RWPE2 (cell line): ENCODE results near the gene ASTN2.

Experiments used
- ATAC-seq: fragments of 200-7000 bp; cut with Tn5 transposase; 3 replicates; pipeline ENCODE4 v1.9.1; 2021; ENCODE audit warnings: low read depth
- DNase-seq: peaks from one replicate; pipeline ENCODE4 v3.0.0-alpha.2; 2020; ENCODE audit warnings: low spot score
- H3K27ac ChIP-seq: fragments of 450-650 bp; 2 replicates; pipeline ENCODE4 v1.5.1; 2017; ENCODE audit warnings: mild to moderate bottlenecking; ENCODE audit not compliant: poor library complexity, severe bottlenecking
- H3K27me3 ChIP-seq: fragments of 250-450 bp; sonication (Bioruptor Pico); 2 replicates; pipeline ENCODE4 v1.5.1; 2021; ENCODE audit warnings: mild to moderate bottlenecking, moderate library complexity; ENCODE audit not compliant: insufficient read depth, poor library complexity, severe bottlenecking
- H3K36me3 ChIP-seq: fragments of 250-450 bp; sonication (Bioruptor Pico); 2 replicates; pipeline ENCODE4 v1.5.1; 2020; ENCODE audit warnings: low read depth, mild to moderate bottlenecking, moderate library complexity
- H3K4me1 ChIP-seq: fragments of 250-450 bp; sonication (Bioruptor Pico); 2 replicates; pipeline ENCODE4 v1.5.1; 2021; ENCODE audit warnings: mild to moderate bottlenecking, moderate library complexity; ENCODE audit not compliant: insufficient read depth, poor library complexity, severe bottlenecking
- H3K4me3 ChIP-seq: fragments of 250-450 bp; sonication (Bioruptor Pico); 2 replicates; pipeline ENCODE4 v1.5.1; 2021; ENCODE audit warnings: mild to moderate bottlenecking, moderate library complexity; ENCODE audit not compliant: severe bottlenecking
- H3K9me3 ChIP-seq: fragments of 250-450 bp; sonication (Bioruptor Pico); 2 replicates; pipeline ENCODE4 v1.5.1; 2021; ENCODE audit warnings: mild to moderate bottlenecking, moderate library complexity; ENCODE audit not compliant: severe bottlenecking
- TF ChIP-seq, protein P1 (sequence below): fragments of 450-650 bp; IDR thresholded peaks from one replicate; pipeline ENCODE4 v1.5.1; 2017; ENCODE audit warnings: mild to moderate bottlenecking, moderate library complexity; ENCODE audit not compliant: poor library complexity, severe bottlenecking

Gene ASTN2

DNA sequence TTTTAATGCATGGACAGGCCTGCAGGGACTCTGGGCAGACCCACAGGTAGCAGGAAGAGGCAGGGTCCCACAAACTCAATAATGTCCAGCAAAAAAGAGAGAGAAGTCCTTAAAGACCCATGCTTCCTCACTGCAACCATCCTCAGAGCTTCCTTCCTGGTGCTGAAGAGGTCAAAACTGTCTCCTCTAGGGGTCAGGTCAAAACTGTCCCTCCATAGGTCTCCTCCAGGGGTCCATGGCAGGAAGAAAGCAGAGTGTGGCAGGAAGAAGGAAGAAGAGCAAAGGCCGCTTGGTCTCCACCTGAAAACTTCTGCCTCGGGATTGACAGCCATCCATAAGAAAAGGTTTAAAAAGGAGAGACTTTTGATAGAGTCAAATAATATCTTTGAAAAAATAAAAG is 989.6 kb downstream of the ASTN2 start:
- DNase-seq (no peak), ATAC-seq (no peak)
- no peak overlapping the region for H3K4me3 ChIP-seq
- H3K9me3 ChIP-seq: no peaks in the 10 kb centered on the region
- H3K36me3 ChIP-seq: no peaks in the 10 kb centered on the region
- TF ChIP-seq, protein P1, sequence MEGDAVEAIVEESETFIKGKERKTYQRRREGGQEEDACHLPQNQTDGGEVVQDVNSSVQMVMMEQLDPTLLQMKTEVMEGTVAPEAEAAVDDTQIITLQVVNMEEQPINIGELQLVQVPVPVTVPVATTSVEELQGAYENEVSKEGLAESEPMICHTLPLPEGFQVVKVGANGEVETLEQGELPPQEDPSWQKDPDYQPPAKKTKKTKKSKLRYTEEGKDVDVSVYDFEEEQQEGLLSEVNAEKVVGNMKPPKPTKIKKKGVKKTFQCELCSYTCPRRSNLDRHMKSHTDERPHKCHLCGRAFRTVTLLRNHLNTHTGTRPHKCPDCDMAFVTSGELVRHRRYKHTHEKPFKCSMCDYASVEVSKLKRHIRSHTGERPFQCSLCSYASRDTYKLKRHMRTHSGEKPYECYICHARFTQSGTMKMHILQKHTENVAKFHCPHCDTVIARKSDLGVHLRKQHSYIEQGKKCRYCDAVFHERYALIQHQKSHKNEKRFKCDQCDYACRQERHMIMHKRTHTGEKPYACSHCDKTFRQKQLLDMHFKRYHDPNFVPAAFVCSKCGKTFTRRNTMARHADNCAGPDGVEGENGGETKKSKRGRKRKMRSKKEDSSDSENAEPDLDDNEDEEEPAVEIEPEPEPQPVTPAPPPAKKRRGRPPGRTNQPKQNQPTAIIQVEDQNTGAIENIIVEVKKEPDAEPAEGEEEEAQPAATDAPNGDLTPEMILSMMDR: no peak
- H3K27ac ChIP-seq: no peak overlapping the region
- H3K4me1 ChIP-seq: no peaks in the 10 kb centered on the region
- no peaks in the 10 kb centered on the region for H3K27me3 ChIP-seq

DNA sequence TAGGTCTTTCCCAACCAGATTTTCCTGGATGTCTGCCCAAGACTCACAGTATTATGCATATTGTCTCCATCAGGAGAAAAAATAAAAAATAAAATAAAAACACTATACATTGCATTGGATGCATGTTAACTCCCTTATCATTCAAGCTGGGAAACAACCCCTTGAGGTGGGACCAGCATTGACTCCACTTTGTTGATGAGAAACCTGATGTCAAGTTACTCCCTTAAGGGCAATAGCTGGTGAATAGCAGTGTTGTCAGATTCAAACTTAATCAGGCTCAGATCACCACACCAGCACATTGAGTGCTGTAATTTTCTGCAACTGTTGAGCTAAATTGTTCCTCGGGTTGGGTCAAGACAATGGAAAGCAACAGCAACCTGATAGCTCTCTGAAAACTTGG is 991.7 kb downstream of the ASTN2 start:
- Histone ChIP-seq H3K4me1 (no peaks in the 10 kb centered on the region), H3K4me3 (no peak overlapping the region), H3K36me3 (no peaks in the 10 kb centered on the region), H3K27ac (no peak overlapping the region), H3K27me3 (no peaks in the 10 kb centered on the region), H3K9me3 (no peaks in the 10 kb centered on the region)
- TF ChIP-seq, protein P1: no peak
- DNase-seq (no peak), ATAC-seq (no peak)

DNA sequence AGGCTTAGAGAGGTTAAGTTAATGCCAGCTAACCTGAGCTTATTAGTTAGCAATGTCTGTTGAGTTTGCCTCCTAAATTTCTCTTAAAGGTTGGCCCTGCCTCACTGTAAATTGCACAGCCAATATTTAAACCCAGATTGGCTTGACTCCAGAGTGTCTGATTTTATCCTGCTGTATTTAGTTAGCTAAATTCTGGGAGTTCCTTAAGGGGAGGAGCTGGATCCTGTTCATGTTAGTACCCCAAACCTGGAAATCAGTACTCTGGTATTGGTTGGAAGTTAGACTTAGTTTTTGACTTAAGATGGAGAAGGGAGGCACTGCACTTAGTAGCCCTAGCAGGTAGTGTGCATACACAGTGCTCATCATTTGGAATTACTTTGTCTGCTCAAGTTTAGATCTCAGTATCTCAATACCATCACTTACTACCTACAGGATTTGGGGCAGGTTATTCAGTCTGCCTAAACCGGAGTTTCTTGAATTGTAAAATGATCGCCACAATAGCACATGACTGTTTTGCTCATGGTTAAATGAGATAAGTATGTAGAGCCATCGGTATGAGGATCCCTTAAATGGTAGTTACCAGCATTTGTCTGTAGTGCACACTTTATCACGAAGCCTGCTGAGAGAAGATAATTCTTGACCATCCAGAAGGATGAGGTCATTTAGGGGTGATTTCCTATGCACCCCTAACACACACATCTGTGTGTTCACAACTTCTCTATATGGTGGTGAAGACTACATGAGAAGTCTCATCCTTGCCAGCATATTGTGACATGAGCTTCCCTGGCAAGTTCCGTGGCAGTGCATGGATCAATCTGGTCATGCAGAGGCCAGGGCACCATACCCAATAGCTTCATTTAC is 992.5 kb downstream of the ASTN2 start:
- Histone ChIP-seq H3K27me3 (no peaks in the 10 kb centered on the region), H3K27ac (no peak overlapping the region), H3K4me3 (no peak overlapping the region), H3K36me3 (no peaks in the 10 kb centered on the region), H3K9me3 (no peaks in the 10 kb centered on the region), H3K4me1 (no peaks in the 10 kb centered on the region)
- TF ChIP-seq, protein P1: no peak
- ATAC-seq: no peak
- no peak for DNase-seq

DNA sequence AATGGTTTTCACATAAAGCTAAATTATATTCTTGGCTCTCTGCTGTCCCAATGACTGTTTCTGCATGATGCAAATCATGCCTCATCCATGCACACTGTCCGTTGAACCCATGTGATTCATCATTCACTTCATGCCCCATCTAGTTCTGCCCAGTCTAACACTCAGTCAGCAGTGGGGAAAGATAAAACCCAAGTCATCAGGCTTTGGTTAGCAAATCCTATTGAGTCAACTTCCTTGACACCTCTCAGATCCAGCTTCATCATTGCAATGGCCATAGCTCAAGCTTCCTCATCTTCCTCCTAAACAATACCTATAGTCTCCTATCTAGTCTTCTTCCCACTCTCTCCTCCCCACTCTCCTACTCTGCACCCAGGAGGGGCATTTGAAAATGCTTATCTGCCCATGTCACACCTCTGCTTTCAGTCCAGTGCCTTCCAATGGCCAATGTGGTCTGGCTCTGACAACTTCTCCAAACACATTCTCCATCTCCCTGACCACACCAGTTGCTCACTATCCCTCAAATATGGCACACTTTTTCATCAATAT is 993.8 kb downstream of the ASTN2 start:
- TF ChIP-seq, protein P1: no peak
- Histone ChIP-seq H3K4me1 (no peaks in the 10 kb centered on the region), H3K9me3 (no peaks in the 10 kb centered on the region), H3K4me3 (no peak overlapping the region), H3K27ac (no peak overlapping the region), H3K36me3 (no peaks in the 10 kb centered on the region), H3K27me3 (no peaks in the 10 kb centered on the region)
- peak; percentile 79; the same call in 2 of the 3 replicates for ATAC-seq
- no peak for DNase-seq

DNA sequence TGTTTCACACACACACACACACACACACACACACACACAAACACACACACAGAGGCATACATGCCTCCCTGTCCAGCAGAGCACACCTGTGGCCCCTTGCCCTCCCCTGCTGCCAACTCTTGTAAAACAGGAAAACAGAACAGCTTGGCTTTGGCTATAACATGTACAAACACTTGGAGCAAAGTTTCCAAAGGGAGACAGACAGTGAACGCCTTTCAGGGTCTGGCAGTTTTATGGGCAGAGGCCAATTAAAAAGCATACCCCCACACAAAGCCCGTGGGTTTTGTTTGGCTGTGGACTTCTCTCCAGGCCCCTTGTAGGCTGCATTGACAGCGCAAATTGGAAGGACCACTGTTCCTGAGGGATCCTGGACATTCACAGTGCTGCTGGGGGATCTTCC is 995.7 kb downstream of the ASTN2 start:
- H3K36me3 ChIP-seq: no peaks in the 10 kb centered on the region
- H3K4me1 ChIP-seq: no peaks in the 10 kb centered on the region
- no peak overlapping the region for H3K4me3 ChIP-seq
- TF ChIP-seq, protein P1: no peak
- no peak for ATAC-seq
- no peak overlapping the region for H3K27ac ChIP-seq
- no peak for DNase-seq
- H3K27me3 ChIP-seq: no peaks in the 10 kb centered on the region
- no peaks in the 10 kb centered on the region for H3K9me3 ChIP-seq
